Fibroblast of upper back skin (primary cell): ENCODE results near the gene ACVR2A.
A peak's percentile ranks its signal among the peaks of the same experiment; 100 is the strongest.

Experiments
- DNase-seq: peaks from one replicate; pipeline ENCODE4 v3.0.0-alpha.2; 2013

The ACVR2A gene

DNA sequence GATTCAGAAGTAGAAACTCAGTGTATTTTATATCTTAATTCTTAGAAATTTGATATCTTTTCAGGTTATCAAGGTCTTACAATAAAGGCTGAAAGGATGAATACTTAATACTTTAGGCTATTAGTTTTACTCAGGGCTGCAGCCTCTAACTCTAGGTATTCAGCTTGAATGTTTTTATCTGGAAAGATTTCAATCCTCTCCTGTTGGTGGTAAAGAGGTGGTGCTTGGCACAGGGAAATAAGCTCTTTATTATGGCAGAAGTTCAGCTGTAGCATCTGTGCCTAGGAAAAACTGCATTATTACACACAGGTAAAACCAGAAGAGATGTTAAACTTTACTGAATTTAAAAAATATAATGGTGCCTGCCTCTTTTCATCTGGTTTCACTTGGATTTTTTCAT is 11.1 kb downstream of the ACVR2A start:
- no peak for DNase-seq

DNA sequence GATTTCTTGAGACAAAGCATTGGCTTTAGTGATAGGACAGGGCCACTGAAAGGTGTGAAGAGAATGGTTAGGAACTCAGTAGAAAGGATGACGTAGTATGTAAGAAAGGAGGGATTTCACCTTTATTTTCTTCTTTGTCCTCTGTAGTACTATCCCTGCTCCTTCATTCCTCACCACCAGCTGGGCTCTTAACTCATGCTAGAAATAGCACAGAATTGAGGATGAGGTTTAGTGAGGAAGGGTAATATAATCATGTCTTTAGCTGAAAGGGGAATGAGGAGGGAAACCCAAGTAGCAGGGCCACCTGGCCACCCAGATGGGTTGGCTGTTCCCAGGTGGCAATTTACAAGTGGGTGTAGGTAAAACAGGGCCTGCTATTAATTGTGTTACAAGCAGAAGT is 15.2 kb downstream of the ACVR2A start:
- DNase-seq = no peak

DNA sequence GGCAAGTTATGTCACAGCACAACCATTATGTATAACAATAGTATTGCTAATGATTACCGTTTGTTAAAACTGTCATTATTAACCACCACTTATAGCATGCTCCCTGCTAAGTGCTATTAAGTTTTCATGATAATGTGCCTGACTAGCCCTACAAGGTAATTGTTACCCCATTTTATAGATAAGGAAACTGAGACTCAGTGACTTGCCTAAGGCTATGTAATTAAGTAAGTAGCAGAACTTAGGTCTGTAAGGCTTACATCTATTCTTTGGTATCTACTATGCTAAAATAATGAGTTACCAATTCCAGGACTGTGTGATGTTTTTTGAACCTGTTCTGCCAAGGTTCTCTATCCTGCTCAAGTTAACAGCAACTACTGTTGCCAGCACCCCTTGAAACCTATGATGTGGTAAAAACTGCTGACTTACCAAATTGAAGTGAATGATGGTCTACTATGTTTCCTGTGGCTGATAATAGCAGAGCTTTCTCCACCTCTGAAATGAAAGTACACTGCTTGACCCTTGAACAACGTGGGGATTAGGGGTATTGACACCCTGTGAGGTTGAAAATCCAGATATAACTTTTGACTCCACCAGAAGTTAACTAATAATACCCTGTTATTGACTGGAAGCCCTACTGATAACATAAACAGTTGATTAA is 18.2 kb downstream of the ACVR2A start:
- no peak for DNase-seq

DNA sequence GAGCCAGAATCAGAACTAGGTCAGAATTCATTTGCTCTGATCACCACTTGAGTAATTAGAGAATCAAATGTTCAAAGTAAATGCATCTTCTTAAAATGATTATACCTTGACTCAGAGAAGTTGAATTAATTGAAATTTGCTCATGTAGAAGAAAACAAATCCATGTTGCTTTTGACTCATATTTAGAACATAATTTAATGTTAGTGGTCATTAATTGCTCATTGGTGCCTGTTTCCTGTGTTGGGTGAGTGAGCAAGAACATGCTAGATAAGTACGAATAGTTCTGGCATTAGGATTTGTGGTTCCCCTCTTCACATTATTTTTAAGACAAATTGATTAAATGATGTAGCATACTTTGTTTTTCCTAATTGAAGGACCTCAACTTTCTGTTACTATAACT is 19.0 kb downstream of the ACVR2A start:
- no peak for DNase-seq

DNA sequence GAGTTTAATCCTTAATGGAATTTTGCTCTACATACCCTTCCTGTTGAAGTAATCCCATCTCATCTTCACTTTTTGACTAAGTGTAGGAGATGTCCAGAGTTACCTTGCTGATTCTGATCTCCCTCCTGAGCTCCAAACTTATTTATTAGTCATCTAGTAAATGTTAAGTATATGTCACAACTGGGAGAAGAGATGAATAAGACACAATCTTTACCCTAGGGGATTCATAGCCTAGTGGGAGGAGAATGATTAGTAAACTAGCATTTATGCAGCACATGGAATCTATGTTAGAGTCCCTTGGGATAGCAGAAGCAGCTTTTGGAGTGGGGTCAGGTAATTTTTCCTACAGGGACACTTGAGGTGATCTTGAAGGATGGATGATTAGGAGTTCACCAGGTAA is 20.7 kb downstream of the ACVR2A start:
- no peak for DNase-seq

DNA sequence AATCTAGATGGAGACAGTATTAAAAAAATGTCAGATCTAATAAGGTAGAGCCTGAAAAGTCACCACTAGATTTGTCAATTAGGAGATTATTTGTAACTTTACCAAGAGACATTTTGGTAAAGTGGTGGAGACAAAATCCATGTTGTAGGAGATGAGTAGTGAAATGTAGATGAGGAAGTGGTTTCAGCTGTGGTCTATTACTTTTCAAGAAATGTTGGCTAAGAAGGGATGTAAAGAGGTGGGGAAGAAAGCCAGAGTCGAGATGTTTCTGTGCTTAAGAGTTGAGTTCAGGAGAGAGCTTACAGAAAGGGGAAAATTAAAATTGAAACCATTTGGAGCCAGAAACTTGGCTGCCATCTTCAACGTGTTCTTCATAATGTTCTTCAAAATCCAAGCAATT is 22.2 kb downstream of the ACVR2A start:
- DNase-seq = no peak

DNA sequence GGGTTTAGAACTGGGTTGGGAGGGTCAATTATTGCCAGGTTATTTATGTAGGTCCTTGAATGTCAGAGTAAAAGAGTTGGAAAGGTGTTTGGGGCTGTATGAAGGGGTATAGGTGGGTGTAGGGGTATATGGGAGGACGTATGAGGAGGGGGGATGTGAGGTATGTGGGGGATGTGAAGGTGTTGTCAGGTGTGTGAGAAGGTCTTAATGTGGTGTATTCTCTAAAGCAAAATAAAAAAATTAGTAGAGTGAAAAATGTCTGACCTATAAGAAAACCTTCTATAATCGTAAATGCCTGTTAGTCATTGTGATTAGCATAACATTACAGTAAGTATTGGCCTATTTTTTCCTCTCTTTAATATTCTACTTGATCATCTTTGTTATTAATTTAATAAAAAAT is 25.1 kb downstream of the ACVR2A start:
- DNase-seq = no peak

DNA sequence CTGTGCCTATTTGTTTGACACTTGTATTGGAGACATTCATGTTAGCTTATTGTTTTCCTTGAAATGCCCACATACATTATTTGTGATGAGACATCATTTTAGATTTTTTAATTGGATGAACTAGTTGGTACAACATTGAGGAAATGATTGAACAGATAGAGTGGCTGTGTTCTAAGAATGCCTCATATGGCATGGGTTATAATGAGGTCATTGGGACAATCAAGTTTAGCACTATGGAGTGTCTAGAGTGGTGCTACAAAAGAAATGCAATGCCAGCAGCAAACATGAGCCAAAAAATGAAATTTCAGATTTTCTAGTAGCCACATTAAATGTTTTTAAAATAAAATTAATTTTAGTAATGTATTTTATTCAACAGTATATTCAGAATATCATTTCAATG is 28.1 kb downstream of the ACVR2A start:
- DNase-seq = no peak

DNA sequence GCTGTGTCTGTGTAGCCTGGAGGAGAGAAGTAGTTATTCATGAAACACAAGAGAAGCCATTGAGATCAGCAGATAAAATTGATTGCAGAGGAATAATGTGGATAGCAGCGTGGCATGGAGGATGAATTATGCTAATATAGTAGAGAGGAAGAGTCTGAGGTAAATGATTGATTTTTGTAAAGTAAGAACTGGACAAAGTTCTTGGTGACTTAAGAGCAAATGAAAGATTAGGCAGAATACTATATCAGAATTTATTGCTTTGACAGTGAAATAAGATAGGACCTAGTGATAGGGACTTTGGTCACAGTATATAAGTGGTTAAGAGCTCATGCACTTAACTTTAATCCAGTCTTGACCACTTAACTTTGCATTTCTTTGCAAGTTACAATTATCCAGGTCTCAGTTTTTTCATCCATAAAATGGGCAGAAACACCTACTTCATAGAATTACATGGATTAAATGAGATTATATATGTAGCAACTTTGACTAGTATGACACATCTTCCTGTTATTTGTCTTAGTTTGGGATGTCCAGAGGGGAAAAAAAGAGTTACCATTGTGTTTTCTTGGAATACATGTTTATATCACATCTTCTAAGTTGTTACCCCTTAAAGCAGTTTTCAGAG is 29.1 kb downstream of the ACVR2A start:
- no peak for DNase-seq

DNA sequence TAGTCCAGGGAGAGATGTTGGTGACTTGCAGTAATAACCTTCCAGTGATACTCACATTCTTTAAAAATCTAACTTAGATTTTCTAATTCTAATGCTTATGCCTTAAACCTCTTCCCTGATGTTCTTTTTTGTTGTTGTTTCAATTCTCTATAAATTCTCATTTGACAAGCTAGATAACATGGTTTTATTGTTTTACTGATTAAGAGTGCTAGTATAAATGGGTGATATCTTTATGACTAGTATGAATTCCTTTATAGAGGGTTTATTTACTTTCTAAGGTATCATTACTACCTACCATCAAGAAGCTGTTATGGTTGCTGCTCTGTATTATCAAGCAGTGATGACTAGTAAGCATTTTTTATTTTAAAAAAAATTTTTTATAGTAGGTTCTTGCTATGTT is 35.0 kb downstream of the ACVR2A start:
- no peak for DNase-seq

DNA sequence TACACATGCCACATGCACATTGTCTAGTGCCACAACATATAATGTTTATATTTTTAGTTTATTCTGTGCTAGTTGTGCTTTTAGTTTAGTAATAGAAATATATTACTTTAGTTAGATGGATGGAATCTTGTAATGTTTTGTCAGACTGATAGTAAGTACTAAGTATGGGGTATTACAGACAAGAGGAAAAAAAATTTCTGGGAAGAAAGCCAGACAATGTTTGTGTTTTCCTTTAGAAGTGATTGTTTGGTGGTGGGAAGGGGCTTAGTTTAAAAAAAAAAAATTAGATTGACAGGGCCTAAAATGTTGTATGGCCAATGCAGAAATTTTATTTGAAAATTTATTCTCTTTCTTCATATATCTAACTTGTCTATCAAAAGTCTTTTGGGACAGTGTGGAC is 37.8 kb downstream of the ACVR2A start:
- DNase-seq = no peak

DNA sequence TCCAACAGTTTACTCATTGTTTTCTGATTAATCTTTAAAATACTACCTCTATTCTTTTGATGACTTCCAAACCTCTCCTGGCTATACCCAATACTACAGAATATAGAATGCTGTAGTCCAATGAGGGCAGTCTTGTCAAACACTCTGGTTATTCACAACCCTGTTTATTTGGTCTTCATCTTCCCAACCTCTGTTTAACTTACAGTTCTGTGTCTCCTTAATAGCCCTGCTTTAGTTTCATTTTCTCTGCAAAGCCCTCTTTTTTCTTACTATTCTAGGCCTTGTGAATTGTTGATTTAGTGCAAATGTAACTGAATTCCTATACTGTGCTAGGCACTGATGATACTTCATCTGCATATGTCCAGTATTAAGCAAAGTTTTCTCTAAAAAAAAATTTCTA is 40.0 kb downstream of the ACVR2A start:
- no peak for DNase-seq

DNA sequence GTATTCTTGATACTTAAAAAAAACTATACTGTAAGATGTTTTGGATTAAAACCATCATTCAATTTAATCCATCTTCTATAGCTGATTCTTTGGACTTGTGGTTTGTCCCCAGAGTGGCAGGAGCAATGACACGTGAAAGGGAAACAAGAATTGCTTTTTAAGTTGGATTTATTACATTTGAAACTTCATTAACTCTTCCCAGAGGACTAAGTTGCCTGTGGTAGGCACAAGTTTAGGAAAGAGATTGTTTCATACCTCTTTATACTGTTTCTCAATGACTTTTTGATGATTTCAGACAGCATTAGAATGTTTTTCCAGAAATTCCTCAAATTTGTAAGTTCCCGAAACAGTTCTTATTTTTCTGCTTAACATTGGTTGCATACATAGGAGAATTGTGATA is 41.3 kb downstream of the ACVR2A start:
- no peak for DNase-seq

DNA sequence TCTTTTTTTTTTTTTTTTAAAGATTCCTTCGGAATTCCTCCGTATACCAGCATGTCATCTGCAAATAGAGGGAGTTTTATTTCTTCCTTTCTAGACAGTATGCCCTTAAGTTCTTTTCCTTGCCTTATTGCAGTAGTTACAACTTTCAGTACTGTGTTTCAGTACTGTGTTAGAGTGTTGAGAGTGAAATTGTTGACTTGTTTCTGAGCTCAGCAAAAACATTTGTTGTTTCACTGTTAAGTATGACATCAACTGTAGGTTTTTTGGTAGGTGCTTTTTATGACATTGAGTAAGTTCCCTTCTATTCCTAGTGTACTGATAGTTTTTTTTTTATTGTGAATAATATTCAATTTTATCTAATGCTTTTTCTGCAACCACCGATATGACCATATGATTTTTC is 43.9 kb downstream of the ACVR2A start:
- no peak for DNase-seq

DNA sequence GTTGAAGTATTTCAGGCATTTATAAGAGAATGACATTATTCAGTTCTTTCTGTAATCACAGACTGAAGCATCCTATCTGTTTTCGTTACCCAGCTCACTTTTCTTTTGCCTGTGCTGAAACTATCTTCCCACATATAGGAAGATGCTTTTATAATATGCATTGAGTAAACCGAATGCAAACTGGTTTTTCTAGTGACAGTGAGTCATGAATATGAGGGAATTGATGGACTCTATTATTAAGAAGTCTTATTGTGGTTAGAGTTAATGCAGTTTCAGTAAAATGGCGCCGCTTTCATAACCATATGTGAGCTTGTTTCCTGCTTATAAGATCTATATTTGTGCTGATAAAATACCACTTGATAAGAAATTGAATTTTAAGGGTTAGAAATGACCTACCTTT is 59.2 kb downstream of the ACVR2A start:
- DNase-seq = no peak

DNA sequence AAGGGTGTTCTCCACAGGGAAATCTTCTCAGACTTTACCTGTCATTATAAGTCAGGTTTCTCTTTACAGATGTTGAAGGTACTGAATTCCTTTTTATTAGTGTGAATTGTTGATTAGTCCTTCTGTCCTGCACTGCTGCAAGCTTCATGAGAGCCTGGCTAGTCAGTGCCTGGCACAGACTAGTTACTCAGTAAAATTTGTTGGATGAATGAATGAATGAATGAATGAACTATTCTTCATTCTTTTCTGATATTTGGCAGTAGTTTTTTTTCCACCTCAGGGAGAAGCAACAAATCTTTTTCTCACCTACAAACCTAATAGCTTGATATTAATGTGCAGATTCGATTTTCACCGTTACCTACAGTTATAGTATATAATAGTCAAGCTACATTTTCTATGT is 64.3 kb downstream of the ACVR2A start:
- no peak for DNase-seq

DNA sequence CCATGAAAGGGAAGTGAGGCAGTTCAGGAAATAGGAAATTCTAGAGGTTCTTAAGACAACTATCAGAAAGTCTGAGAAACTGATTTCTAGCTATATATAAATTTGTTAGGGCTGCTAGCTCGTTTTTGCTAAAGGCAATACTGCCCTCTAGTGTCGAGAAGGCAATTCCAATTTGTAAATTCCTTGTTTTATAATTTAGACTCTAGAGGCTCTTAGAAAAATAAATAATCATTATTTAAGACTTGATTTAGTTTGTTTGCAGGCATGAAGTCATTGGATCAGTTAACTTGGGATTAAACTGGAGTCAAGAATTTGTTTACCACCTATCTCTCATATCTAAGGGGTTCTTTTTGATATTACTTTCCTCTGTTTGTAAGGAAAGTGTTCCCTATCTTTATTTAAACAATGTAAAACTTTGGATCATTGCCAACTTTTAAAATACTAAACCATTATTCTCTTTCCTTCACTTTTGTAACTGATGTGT is 66.2 kb downstream of the ACVR2A start:
- DNase-seq = peak; percentile 68

DNA sequence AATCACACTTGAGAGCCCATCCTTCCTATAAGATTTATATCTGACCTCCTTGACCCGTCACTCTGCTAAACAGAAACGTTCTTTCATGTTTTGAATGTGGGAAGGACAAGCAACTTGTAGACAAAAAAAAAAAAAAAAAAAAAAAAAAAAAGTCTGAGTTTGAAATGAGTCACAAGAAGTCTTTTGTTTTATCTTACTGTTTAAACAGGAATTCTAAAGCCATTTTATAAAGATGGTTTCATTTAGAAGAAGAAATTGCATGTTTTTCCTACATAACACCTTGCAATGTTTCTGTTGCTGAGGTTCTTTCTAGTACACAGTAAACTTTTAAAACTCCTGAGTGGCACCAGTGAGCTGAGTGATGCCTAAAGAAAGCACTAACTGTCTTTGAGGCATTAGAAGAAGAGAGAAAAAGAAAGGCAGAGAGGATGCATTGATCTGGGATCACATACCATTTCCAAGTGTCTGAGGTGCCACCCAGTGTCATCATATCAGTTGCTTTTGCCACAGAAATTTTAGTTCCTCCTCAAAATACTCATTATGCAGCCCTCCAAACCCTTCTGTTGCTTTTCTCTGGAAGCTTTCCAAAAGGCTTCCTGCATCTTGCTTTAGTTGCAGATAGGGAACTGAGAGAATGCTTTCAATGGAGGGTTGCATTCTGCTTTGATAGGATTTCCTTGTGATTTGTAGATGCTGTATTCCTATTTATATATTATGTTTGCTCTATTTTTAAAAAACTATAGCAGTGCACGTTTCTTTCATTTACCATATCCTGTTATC is 69.1 kb downstream of the ACVR2A start:
- DNase-seq = peak; percentile 6

DNA sequence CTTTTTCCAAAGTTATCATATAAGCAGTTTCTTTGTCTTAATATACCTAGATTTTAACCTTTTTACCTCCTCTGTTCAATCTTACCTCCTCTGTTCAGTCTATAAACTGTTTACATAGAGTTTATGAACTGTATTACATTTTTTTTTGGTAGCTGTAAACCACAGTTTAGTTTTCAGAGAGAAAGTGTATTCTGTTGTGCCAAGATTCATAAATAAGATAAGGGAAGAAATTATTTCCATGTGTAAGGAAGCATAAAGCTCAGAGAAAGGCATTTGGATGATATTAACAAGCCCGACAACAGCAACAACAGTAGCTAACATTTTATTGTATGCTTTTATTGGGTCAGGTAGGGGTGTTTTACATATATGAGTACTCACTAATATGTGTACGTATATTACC is 71.2 kb downstream of the ACVR2A start:
- DNase-seq = no peak

DNA sequence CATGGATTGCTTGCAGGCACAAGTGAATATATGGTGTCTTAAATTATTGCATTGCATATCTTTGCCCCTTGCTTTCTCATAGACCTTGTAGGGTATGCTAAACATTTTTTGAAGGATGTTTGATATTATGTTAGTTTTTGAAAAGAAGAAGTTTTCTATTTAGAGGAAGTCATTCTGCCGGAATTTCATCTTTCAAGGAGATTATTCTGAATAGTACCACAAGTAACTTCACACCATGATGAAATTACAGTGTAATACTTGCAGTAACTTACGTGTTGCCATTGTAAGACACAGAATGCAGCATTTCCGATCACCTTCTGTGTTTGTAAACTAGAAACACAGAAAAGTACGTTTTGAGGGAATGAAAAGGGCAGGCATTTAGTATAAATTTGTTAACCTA is 71.9 kb downstream of the ACVR2A start:
- DNase-seq = no peak

DNA sequence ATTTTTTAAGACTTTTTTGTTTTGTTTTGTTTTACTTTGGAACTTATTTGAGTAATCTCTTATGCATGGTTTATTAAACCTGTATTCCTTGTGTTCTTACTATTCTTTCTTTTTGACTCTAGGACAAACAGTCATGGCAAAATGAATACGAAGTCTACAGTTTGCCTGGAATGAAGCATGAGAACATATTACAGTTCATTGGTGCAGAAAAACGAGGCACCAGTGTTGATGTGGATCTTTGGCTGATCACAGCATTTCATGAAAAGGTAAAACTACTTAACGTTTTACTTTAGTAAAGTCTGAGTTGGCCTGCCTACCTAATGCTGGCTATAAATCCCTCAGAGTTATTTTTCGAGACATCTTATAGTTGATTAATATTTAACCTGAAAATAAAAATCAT is 72.3 kb downstream of the ACVR2A start:
- no peak for DNase-seq

DNA sequence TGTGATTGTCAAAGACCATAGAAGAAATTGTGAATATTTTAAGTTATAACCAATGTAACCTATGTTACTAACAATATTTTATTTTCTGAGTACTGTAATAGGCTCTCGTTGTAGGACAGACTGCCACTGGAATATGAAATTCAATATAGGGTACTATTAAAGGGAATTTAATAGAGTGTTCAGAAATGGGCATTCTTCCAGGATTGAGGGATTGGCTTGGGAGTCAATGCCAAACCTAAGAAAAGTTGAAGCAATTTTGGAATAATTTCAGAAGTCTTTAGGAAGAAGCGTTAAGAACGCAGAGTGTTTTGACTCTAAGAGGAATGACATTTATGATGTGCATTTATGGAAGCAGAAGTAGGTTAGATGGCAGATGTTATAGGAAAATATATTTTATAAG is 79.0 kb downstream of the ACVR2A start:
- DNase-seq = no peak

DNA sequence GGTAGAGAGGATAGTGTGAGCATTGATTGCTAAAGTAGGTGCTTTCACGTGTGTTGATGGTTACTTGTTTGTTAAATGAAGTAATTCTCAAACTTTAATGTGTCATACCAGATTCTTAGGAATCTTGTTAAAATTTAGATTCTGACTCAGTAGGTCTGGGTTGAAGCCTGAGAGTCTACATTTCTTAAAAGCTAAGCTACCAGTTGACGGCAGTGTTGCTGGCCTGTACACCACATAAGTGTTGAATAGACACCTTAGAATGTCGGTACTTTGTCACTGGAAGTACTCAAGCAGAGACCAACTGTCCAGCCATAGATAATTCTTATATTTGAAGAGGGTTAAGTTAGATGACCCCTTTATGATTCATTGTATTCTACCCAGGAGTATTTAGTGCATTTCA is 79.8 kb downstream of the ACVR2A start:
- DNase-seq = no peak

DNA sequence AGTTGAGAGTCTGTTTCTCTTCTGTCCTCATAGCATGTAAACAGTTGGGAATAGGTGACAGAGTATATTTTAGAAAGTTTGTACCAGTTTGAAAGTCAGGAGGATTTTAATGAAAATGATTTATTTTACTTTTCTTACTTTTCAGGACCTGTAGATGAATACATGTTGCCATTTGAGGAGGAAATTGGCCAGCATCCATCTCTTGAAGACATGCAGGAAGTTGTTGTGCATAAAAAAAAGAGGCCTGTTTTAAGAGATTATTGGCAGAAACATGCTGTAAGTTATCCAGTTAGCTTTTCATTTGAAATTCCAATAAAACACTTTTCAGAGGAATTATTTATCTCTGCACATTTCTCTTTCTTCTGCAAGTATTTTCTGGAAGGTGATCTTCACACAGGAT is 81.1 kb downstream of the ACVR2A start:
- peak; percentile 12 for DNase-seq
